Activated CD8-positive, alpha-beta memory T cell treated with anti-CD3 and anti-CD28 coated beads for 48 hours (primary cell): ENCODE measurements around the gene AIFM1.

Experiments
- DNase-seq, 3 experiments: peaks; one replicate each; pipeline ENCODE4 v3.0.0-alpha.2; 2020; ENCODE audit warnings: low read depth in 2 of 3, low spot score in 2 of 3

The AIFM1 gene

DNA sequence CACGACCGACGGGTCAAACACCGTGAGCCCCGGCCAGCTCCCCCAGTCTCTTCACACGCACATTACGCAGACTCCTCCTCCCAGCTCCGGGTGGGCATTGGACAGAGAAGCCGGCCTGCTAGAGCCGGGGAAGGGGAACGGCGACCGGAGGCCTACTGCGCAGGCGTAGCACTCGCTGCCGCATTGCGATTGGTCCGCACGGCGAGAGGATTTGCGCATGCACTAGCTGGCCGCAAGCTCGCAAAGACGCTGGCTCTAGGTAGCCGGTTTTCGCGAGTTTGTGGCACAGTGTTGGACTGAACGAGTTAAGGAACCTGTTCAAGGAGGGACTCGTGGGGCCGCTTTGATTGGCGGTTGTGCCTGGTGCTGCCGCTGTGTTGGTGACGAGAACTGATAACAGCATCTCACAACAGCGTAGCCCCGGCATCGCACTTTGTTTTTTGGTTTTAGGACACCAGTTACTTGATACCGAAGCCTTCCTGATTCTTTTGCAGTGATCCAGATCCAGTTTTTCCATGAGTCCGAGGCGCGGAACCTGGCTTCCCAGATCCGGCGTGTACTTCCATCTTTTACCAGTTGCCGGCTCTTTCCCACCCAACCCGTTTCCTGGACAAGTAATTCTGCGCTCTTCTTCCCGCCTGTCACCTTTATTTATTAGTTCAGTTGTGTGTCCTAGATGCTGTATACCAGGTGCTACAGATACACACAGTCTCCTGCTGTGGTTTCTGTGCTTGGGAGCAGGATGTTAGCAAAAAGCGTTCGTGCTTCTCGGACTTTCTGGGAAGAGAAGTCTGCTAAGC lies at the start of gene AIFM1:
Gene AIFM1, minus strand, starts transcription at position 139 of the 800 bp plus-strand sequence. CDS start 185 bp downstream, outside the sequence.
- DNase-seq, result peak; percentile 49 to 77 (median 67)

DNA sequence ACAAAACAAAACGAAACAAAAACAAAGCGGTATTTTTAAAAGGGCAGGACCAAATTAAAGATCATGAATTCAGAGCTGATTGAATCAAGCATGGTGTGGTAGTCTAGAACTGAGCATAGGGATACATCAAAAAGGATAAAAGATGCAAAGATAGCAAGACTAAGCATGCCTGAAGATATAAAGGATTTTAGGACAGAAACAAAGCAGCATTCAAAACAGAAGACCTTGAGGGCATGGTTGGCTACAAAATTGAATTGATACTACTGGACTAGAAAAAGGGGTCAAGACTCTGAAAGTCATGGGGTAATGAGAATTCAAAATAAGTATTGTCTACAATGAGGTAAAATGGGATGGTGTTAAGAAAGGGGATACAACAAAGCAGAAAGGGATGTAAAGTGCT lies 47.7 kb upstream of the AIFM1 start:
- DNase-seq, result no peak

- no peak for DNase-seq
Observed at GRCh38 chrX:130212371-130212770, 46.7 kb upstream of the AIFM1 start.

DNA sequence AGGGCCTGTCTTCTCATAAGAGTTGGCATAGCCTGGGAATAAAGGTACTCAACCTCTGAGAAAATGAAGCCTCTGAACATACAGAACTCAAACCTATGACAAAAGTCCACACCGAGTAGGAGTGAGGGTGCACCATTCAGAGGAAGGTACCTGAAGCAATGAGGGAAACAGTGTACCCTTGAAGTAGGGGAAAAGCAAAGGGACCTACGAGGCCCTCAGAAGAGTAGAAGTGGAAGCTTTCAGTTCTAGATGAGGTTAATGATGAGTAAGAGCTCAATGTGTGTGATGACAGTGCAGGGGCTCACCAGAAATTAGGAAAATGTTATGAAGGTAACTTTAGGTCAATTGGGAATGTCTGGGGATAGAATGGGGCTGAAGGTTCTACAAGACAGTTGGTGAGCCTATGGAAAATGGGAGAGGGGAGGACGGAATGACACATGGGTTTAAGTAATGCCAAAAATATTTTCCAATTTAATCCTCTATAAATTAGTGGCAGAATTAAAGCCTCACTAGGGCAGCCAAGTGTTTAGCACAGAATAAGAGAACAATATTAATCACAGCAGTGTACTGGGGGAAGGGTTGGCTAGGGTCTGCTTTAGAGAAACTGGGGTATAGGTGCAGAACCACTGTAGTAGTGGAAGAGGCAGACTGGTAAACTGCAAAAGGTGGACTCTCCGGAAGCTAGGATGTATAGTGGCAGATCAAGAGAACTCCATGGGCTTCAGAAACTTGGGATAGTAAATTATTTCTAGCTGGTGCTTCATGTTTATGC lies 46.0 kb upstream of the AIFM1 start:
- DNase-seq, result no peak

GRCh38 chrX:130204647-130205046 lies 39.0 kb upstream of the AIFM1 start:
- no peak for DNase-seq

GRCh38 chrX:130197464-130197863 lies 31.8 kb upstream of the AIFM1 start:
- no peak for DNase-seq

GRCh38 chrX:130196466-130196865 lies 30.8 kb upstream of the AIFM1 start:
- no peak for DNase-seq

DNA sequence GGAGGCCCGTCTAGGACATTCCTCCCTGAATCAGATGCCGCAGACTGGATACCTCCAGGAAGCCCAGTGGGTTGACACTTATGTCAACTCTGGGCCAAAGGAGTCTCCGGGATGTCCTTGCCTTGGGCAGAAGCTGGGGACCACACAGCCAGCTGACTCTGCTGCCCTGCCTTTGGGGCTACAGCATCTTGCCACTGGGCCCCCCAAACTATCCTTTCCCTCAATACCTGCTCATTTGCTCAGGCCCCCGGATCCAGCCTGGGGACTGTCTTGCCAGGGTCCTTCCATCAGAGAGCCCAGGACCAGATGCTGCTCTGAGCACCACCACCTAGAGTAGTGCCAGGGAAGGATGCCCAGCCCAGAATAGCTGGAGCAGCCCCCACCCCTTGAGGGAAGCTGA lies 25.2 kb upstream of the AIFM1 start:
- no peak for DNase-seq

GRCh38 chrX:130186651-130187050 lies 21.0 kb upstream of the AIFM1 start:
- DNase-seq, result no peak

GRCh38 chrX:130184857-130185256 lies 19.2 kb upstream of the AIFM1 start:
- DNase-seq, result no peak

- DNase-seq, result no peak
Observed at GRCh38 chrX:130184168-130184567, 18.5 kb upstream of the AIFM1 start.

GRCh38 chrX:130179579-130180215 lies 14.1 kb upstream of the AIFM1 start:
- no peak for DNase-seq

DNA sequence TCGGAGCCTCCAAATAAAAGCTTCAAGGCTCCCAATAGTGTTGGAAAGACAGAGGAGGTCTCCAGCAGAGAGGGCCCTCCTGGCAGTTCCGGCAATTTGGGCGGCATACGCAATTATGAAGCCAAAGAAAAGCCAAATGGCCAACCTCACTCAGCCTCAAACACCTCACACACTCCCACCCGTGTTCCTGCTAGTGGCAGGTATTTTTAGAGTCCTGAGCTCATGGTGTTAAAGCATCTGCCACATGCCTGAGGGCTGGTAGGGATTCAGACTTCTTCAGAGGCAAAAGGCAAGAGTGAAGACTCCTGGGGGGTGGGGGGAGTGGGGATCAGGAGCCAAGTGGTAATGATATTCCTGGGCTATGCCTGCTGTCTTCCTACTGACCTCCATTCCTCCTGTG lies 13.5 kb upstream of the AIFM1 start:
- DNase-seq, result no peak

GRCh38 chrX:130176942-130177341 lies 11.3 kb upstream of the AIFM1 start:
- DNase-seq, result no peak

GRCh38 chrX:130176354-130176776 lies 10.7 kb upstream of the AIFM1 start:
- DNase-seq, result no peak

GRCh38 chrX:130174937-130175336 lies 9.3 kb upstream of the AIFM1 start:
- no peak for DNase-seq

- DNase-seq, result no peak
Observed at GRCh38 chrX:130174045-130174704, 8.5 kb upstream of the AIFM1 start.

DNA sequence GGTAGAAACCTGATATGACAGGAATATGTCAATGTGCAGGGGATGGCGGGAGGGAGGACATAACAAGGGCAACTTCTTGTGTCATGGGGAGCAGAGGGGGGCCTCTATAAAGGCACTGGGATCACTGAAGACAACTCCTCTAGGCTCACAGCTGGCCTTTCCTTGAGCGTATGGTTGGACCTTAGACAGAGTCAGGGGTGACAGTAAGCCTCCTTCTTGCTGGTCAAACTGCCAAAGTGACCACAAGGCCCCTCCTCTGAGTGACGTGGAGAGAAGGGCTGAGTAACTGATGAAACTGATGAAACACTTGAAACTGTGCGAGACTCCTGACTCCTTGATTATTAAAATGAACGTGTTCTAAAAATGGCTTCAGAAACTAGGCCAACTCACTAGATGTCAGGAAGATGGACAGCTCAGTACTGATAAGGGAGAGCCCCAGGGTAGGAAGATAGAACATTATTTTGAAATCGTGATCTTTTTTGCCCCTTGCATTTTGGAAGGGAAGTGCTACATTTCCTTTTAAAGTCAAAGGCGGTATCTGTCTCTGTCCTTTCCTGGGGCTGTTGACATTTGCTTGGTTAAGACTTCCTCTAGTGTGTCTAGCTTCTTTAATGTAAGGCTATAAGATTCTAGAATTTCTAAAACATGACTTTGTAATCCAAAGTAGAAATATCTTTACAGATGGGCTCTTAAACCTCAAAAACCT lies 7.7 kb upstream of the AIFM1 start:
- DNase-seq, result peak in 1 of 3 experiments; percentile 14

DNA sequence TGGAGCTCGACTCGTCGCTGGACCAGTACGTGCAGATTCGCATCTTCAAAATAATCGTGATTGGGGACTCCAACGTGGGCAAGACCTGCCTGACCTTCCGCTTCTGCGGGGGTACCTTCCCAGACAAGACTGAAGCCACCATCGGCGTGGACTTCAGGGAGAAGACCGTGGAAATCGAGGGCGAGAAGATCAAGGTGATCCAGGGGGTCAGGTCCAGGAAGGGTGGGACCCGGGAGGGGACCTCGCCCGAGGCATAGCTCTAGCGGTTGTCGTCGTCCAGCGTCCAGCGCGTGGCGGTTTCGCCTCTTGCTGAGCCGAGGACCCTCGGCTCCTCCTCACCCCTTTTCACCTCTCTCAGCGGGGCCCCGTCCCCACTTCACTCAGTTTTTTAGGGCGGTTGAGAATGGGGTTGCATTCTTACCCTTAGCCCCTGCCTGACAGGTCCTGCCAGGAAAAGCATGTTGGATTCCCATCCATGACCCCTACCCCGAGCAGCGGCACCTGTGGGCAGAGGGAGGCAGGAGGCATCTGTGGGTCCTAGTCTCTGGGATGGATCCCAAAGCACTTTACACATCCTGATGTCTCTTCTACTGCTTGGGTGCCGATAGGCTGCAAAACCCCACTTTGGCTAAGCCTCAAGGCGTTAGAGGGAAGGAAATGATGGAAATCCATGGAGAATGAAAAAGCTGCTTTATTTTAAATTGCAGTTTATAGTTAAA lies 6.6 kb upstream of the AIFM1 start:
- DNase-seq, result no peak
